Lower leg skin (tissue), 3 donors: ENCODE data around the gene CLHC1.
"Not testable (repeated sequence)": the region's sequence is repeated elsewhere in the genome, so short reads cannot be mapped to it uniquely, and the experiment has no call there.

Experiments used
- POLR2A ChIP-seq, 2 donors: fragments of 450-650 bp; IDR thresholded peaks; one replicate each; pipeline ENCODE4 v1.6.1; 2016 to 2017; ENCODE audit warnings: antibody characterized with exemption in 2 of 2, mild to moderate bottlenecking in 1 of 2, moderate library complexity in 1 of 2
- TF ChIP-seq, protein P1 (sequence below), 3 donors: fragments of 450-650 bp; IDR thresholded peaks; one replicate each; pipeline ENCODE4 v1.5.1; 2016; ENCODE audit warnings: antibody characterized with exemption in 3 of 3, mild to moderate bottlenecking in 3 of 3, moderate library complexity in 2 of 3

DNA sequence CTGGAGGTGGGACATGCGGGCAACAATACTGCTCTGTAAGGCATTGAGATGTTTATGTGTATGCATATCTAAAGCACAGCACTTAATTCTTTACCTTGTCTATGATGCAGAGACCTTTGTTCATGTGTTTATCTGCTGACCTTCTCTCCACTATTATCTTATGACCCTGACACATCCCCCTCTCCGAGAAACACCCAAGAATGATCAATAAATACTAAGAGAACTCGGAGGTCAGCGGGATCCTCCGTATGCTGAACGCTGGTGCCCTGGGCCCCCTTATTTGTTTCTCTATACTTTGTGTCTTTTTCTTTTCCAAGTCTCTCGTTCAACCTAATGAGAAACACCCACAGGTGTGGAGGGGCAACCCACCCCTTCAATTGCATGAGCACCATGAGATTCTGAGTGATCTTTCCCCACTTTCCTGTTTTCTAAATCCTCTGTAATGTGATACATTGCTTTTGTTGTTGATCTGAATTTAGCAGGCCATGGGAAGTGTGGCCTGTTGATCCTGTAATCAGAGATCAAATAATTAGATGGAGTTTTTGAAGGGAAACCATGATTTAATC, 47.8 kb upstream of the CLHC1 start:
- not testable (repeated sequence) for TF ChIP-seq POLR2A (IDR thresholded peaks at IDR 0.05)
- TF ChIP-seq, protein P1, sequence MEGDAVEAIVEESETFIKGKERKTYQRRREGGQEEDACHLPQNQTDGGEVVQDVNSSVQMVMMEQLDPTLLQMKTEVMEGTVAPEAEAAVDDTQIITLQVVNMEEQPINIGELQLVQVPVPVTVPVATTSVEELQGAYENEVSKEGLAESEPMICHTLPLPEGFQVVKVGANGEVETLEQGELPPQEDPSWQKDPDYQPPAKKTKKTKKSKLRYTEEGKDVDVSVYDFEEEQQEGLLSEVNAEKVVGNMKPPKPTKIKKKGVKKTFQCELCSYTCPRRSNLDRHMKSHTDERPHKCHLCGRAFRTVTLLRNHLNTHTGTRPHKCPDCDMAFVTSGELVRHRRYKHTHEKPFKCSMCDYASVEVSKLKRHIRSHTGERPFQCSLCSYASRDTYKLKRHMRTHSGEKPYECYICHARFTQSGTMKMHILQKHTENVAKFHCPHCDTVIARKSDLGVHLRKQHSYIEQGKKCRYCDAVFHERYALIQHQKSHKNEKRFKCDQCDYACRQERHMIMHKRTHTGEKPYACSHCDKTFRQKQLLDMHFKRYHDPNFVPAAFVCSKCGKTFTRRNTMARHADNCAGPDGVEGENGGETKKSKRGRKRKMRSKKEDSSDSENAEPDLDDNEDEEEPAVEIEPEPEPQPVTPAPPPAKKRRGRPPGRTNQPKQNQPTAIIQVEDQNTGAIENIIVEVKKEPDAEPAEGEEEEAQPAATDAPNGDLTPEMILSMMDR (IDR thresholded peaks at IDR 0.05), result not testable (repeated sequence)
